ENCODE results near the gene SMIM5.

DNA sequence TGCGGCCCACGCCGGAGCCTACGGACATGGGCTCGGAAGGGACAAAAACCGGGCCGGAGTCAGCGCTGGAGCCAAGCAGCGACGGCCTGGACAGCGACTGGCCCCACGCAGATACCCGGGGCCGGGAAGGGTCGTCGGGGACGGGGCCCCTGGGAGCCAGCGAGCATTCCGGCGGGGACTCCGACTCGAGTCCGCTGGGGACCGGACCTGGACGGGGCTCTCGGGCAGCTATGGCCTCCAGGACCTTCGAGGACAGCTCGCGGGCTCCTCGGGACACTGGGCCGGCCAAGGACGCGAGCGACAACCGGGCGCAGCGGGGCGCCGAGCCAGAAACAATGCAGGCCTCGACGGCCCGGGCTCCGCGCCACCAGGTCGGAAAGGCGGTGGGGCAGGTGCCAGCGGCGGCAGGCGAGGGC is 44.6 kb upstream of the SMIM5 start:
- TF ChIP-seq, protein P1, sequence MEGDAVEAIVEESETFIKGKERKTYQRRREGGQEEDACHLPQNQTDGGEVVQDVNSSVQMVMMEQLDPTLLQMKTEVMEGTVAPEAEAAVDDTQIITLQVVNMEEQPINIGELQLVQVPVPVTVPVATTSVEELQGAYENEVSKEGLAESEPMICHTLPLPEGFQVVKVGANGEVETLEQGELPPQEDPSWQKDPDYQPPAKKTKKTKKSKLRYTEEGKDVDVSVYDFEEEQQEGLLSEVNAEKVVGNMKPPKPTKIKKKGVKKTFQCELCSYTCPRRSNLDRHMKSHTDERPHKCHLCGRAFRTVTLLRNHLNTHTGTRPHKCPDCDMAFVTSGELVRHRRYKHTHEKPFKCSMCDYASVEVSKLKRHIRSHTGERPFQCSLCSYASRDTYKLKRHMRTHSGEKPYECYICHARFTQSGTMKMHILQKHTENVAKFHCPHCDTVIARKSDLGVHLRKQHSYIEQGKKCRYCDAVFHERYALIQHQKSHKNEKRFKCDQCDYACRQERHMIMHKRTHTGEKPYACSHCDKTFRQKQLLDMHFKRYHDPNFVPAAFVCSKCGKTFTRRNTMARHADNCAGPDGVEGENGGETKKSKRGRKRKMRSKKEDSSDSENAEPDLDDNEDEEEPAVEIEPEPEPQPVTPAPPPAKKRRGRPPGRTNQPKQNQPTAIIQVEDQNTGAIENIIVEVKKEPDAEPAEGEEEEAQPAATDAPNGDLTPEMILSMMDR (conservative IDR thresholded peaks at IDR 0.05; ENCODE audit: low read length) = no peak
- no peak for TF ChIP-seq EZH2phosphoT487 (IDR thresholded peaks at IDR 0.05; ENCODE audit: borderline replicate concordance, low read depth, low read length)

All from OCI-LY7 (cell line).